IMR-90 (cell line): Measurements from ENCODE around the gene ZGLP1. TPM values are rescaled to one million over a fixed set of nuclear protein-coding genes. Genes with fewer than 3 reads are reported as not detected.
"Not testable (repeated sequence)": the region's sequence is repeated elsewhere in the genome, so short reads cannot be mapped to it uniquely, and the experiment has no call there.

Experiments
- ATAC-seq: fragments of 200-7000 bp; cut with Tn5 transposase; 2 replicates; pipeline ENCODE4 v1.9.1; 2020; ENCODE audit warnings: low read depth, mild to moderate bottlenecking, moderate library complexity
- BruUV-seq: library from RNA; stranded (reverse); fragments of 400-500 nt; replicated peaks from 2 replicates; lab custom pipeline; 2021; lab: Mats Ljungman, UMichigan
- CTCF ChIA-PET: fragments of 300-600 bp; formaldehyde crosslinking; extraction: SDS; loops from one replicate; lab custom pipeline; 2021; ENCODE audit warnings: antibody characterized with exemption; lab: Yijun Ruan, JAX
- POLR2A ChIA-PET: fragments of 300-600 bp; sonication (Branson Sonifier 250); formaldehyde crosslinking; loops from one replicate; lab custom pipeline; 2022; ENCODE audit warnings: antibody characterized with exemption; ENCODE audit not compliant: unreplicated experiment; lab: Charles Lee
- DNase-seq: peaks from one replicate; pipeline ENCODE4 v3.0.0; 2013
- H2AFZ ChIP-seq: replicated peaks from 2 replicates; pipeline ENCODE3; 2013; ENCODE audit warnings: low read length, mild to moderate bottlenecking; ENCODE audit not compliant: poor library complexity
- H2AK5ac ChIP-seq: 2 replicates; pipeline ENCODE4 v1.6.1; 2013; ENCODE audit warnings: low read depth, low read length, inconsistent platforms
- H2AK9ac ChIP-seq: replicated peaks from 2 replicates; pipeline ENCODE3; 2013; ENCODE audit warnings: mild to moderate bottlenecking, low read depth, low read length, moderate library complexity; ENCODE audit not compliant: poor library complexity
- H2BK120ac ChIP-seq: 2 replicates; pipeline ENCODE4 v1.6.1; 2013; ENCODE audit warnings: low read depth, low read length, inconsistent platforms
- H2BK15ac ChIP-seq: 3 replicates; pipeline ENCODE4 v1.6.1; 2013; ENCODE audit warnings: low read depth, low read length, inconsistent platforms
- H2BK20ac ChIP-seq: 2 replicates; pipeline ENCODE4 v1.6.1; 2013; ENCODE audit warnings: low read depth, mild to moderate bottlenecking, inconsistent platforms, low read length, moderate library complexity
- H2BK5ac ChIP-seq: 2 replicates; pipeline ENCODE4 v1.6.1; 2013; ENCODE audit warnings: mild to moderate bottlenecking, low read depth, low read length, inconsistent platforms; ENCODE audit not compliant: poor library complexity, severe bottlenecking
- H3K14ac ChIP-seq: replicated peaks from 2 replicates; pipeline ENCODE4 v1.6.1; 2013; ENCODE audit warnings: low read depth, low read length, inconsistent platforms
- H3K18ac ChIP-seq: 2 replicates; pipeline ENCODE4 v1.6.1; 2013; ENCODE audit warnings: low read depth, low read length, control low read depth
- H3K23ac ChIP-seq: 2 replicates; pipeline ENCODE4 v1.6.1; 2013; ENCODE audit warnings: low read depth, low read length, inconsistent platforms
- H3K27ac ChIP-seq: 2 replicates; pipeline ENCODE4 v1.5.1; 2013; ENCODE audit warnings: mild to moderate bottlenecking, control low read depth, low read length; ENCODE audit not compliant: insufficient read depth
- H3K27me3 ChIP-seq: 2 replicates; pipeline ENCODE4 v1.6.1; 2013; ENCODE audit warnings: low read length; ENCODE audit not compliant: control insufficient read depth, insufficient read depth
- H3K36me3 ChIP-seq: 2 replicates; pipeline ENCODE4 v1.6.1; 2013; ENCODE audit warnings: low read length, mixed read lengths; ENCODE audit not compliant: control insufficient read depth, insufficient read depth
- H3K4ac ChIP-seq: 2 replicates; pipeline ENCODE4 v1.6.1; 2013; ENCODE audit warnings: low read depth, low read length, inconsistent platforms
- H3K4me1 ChIP-seq: 2 replicates; pipeline ENCODE4 v1.6.1; 2013; ENCODE audit warnings: low read length, mixed read lengths; ENCODE audit not compliant: control insufficient read depth, insufficient read depth
- H3K4me2 ChIP-seq: 2 replicates; pipeline ENCODE4 v1.6.1; 2013; ENCODE audit warnings: low read depth, mild to moderate bottlenecking, control low read depth, low read length, moderate library complexity
- H3K4me3 ChIP-seq: 2 replicates; pipeline ENCODE4 v1.5.1; 2013; ENCODE audit warnings: low read depth, mild to moderate bottlenecking, control low read depth, low read length, moderate library complexity; ENCODE audit not compliant: insufficient read depth
- H3K56ac ChIP-seq: 2 replicates; pipeline ENCODE4 v1.6.1; 2013; ENCODE audit warnings: low read length, inconsistent platforms; ENCODE audit not compliant: insufficient read depth; ENCODE audit errors: extremely low read depth
- H3K79me1 ChIP-seq, 2 experiments: 2 replicates each; pipeline ENCODE4 v1.6.1; 2013; ENCODE audit warnings: low read length in 2 of 2, inconsistent platforms in 1 of 2, low read depth in 1 of 2
- H3K9ac ChIP-seq: 2 replicates; pipeline ENCODE4 v1.6.1; 2013; ENCODE audit warnings: low read depth, low read length, control low read depth
- H3K9me1 ChIP-seq: 2 replicates; pipeline ENCODE4 v1.6.1; 2013; ENCODE audit warnings: low read length, inconsistent platforms; ENCODE audit not compliant: insufficient read depth
- H3K9me3 ChIP-seq: 2 replicates; pipeline ENCODE4 v1.6.1; 2013; ENCODE audit warnings: low read length; ENCODE audit not compliant: control insufficient read depth, insufficient read depth
- H4K20me1 ChIP-seq: 2 replicates; pipeline ENCODE4 v1.6.1; 2013; ENCODE audit warnings: low read length, inconsistent platforms; ENCODE audit not compliant: insufficient read depth
- H4K5ac ChIP-seq: 2 replicates; pipeline ENCODE4 v1.6.1; 2013; ENCODE audit warnings: mild to moderate bottlenecking, low read depth, low read length, control low read depth
- H4K8ac ChIP-seq, 2 experiments: 2 replicates each; pipeline ENCODE4 v1.6.1; 2013; ENCODE audit warnings: low read depth in 2 of 2, low read length in 2 of 2, control low read depth in 1 of 2, inconsistent platforms in 1 of 2
- H4K91ac ChIP-seq: 2 replicates; pipeline ENCODE4 v1.6.1; 2013; ENCODE audit warnings: low read depth, low read length, inconsistent platforms; ENCODE audit not compliant: insufficient read depth
- BHLHE40 ChIP-seq: fragments of 150-350 bp; IDR thresholded peaks from 2 replicates; pipeline ENCODE4 v1.6.1; 2016; ENCODE audit warnings: mild to moderate bottlenecking, low read depth, low read length
- MXI1 ChIP-seq: IDR thresholded peaks from 2 replicates; pipeline ENCODE4 v1.6.1; 2012; ENCODE audit warnings: low read depth, mild to moderate bottlenecking, low read length, moderate library complexity, borderline replicate concordance
- RCOR1 ChIP-seq: IDR thresholded peaks from 2 replicates; pipeline ENCODE4 v1.6.1; 2012; ENCODE audit warnings: mild to moderate bottlenecking, low read length, improper control_type of control experiment; ENCODE audit not compliant: insufficient replicate concordance
- whole genome bisulfite sequencing, 2 experiments: methylation state at CpG; one replicate each; pipeline versions ENCODE4 v1.1.5 to v1.1.7; 2013; ENCODE audit warnings: missing lambda C conversion rate in 2 of 2; ENCODE audit not compliant: insufficient read length in 1 of 2; ENCODE audit errors: extremely low coverage in 2 of 2; 5-methylcytosine and 5-hydroxymethylcytosine counted together
- dilution Hi-C: fragments of 300-500 bp; cut with HindIII; formaldehyde crosslinking; loops from one replicate; pipeline ENCODE4 v1.14.3; 2018; ENCODE audit warnings: low sequenced_read_pairs; ENCODE audit not compliant: unreplicated experiment
- in situ Hi-C: fragments of 300-500 bp; cut with MboI; formaldehyde crosslinking; loops from 3 replicates; pipeline ENCODE4 v1.14.3; 2019; ENCODE audit warnings: low sequenced_read_pairs, inconsistent platforms, mixed read lengths
- intact Hi-C: fragments of 100-400 bp; cut with micrococcal nuclease; formaldehyde crosslinking; loops from 2 replicates; pipeline ENCODE4 v1.10.0; 2022
- polyA plus RNA-seq, 3 experiments: library from polyadenylated mRNA; depleted of rRNA; stranded (reverse); fragments of >200 nt; gene quantifications; 2 replicates each; pipeline ENCODE4 v1.2.3, GENCODE V29; 2012; ENCODE audit warnings: low replicate concordance in 1 of 3
- total RNA-seq: library from RNA; depleted of rRNA; stranded (reverse); fragments of >200 nt; gene quantifications from 2 replicates; pipeline ENCODE4 v1.2.3, GENCODE V29; 2012
- TF ChIP-seq, protein P1 (sequence below): fragments of 150-350 bp; IDR thresholded peaks from 2 replicates; pipeline ENCODE4 v1.6.1; 2016; ENCODE audit warnings: low read depth, mild to moderate bottlenecking, low read length, moderate library complexity, borderline replicate concordance

ZGLP1 gene
- total and polyA plus RNA-seq, 2 of the 4 experiments (the other 2 are of a cell fraction): 0.54 to 3.1 TPM

DNA sequence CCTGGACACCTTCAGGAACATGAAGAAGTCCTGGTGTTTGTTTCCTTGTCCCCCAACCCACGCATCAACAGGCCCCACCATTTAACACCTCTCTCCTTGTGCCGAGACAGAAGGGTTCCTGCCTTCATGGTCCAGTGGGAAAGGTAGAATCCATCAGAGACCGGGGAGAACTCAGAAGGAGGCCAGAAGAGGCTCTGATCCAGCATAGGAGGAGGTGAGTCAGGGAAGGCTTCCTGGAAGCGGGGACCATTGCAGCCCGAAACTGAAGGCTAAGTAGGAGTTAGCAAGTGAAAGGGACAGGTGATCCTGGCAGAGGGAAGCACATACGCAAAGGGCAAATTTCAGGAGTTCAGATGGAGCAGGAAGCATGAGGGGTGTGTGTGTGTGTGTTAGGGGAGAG, 29.3 kb upstream of the ZGLP1 start:
- in situ Hi-C loops: no loop called here
- CTCF ChIA-PET: no interaction called here

DNA sequence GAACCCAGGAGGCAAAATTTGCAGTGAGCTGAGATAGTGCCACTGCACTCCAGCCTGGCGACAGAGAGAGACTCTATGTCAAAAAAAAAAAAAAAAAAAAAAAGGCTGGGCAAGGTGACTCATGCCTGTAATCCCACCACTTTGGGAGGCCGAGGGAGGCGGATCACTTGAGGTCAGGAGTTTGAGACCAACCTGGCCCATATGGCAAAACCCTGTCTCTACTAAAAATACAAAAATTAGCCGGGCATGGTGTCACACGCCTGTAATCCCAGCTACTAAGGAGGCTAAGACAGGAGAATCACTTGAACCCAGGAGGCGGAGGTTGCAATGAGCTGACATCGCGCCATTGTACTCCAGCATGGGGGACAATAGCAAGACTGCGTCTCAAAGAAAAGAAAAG, 27.1 kb upstream of the ZGLP1 start:
- CTCF ChIA-PET, H3K23ac ChIP-seq, H3K56ac ChIP-seq, H3K18ac ChIP-seq, H2AK9ac ChIP-seq, H3K4me1 ChIP-seq, H3K9me3 ChIP-seq, H2AFZ ChIP-seq, H3K9ac ChIP-seq, H3K9me1 ChIP-seq, H2AK5ac ChIP-seq, ATAC-seq, H2BK5ac ChIP-seq, H4K91ac ChIP-seq, H3K4me2 ChIP-seq, H2BK15ac ChIP-seq, H4K8ac ChIP-seq, H4K5ac ChIP-seq, BruUV-seq, H3K14ac ChIP-seq, intact Hi-C loops, H3K36me3 ChIP-seq, H3K27ac ChIP-seq, H3K4me3 ChIP-seq, DNase-seq, in situ Hi-C loops, H2BK20ac ChIP-seq, H3K27me3 ChIP-seq, H3K4ac ChIP-seq, dilution Hi-C loops, H2BK120ac ChIP-seq: not testable (repeated sequence)
- POLR2A ChIA-PET: interaction anchor here (0.6 kb wide), 1 partner anchor 30 kb away, joined by 7 read pairs; no protein-coding TSS in a partner anchor
- WGBS, 2 experiments: 88% methylated on average over 4 of the region's 9 CpGs; no CpG with 5 or more reads in 1 of the 2 experiments
- Histone ChIP-seq H4K20me1 (peaks cover 14% of the 10 kb centered on the region), H3K79me1 (peaks cover 5 to 24% of the 10 kb centered on the region in 2 experiments)

More for the DNA sequence above, 29.3 kb upstream of the ZGLP1 start:
- intact Hi-C loops: no loop called here
- Histone ChIP-seq H3K56ac (no peak overlapping the region), H3K79me1 (peaks cover 0 to 8% of the 10 kb centered on the region in 2 experiments; a peak in 3 of 4 replicates), H3K14ac (no peak overlapping the region), H2AK5ac (no peak overlapping the region), H2BK15ac (no peak overlapping the region), H3K4me1 (no peaks in the 10 kb centered on the region), H3K4me3 (no peak overlapping the region), H3K9ac (no peak overlapping the region), H3K9me3 (no peaks in the 10 kb centered on the region), H2BK5ac (no peak overlapping the region), H3K4ac (no peak overlapping the region), H4K91ac (no peak overlapping the region), H3K27me3 (no peaks in the 10 kb centered on the region), H2BK20ac (no peak overlapping the region), H3K18ac (no peak overlapping the region), H2BK120ac (no peak overlapping the region), H4K8ac (no peak overlapping the region), H3K23ac (no peak overlapping the region), H3K27ac (no peak overlapping the region), H2AK9ac (peak overlapping the region; percentile 78), H3K4me2 (no peak overlapping the region), H4K20me1 (no peaks in the 10 kb centered on the region), H2AFZ (peak overlapping the region; percentile 62), H3K36me3 (no peaks in the 10 kb centered on the region), H4K5ac (no peak overlapping the region), H3K9me1 (no peaks in the 10 kb centered on the region)
- BruUV-seq: no TSS peak
- POLR2A ChIA-PET: no interaction called here
- 92% methylated on average over 2 of the region's 6 CpGs; no CpG with 5 or more reads in 1 of the 2 experiments for WGBS, 2 experiments
- TF ChIP-seq RCOR1 (no peak), MXI1 (no peak), BHLHE40 (no peak)
- TF ChIP-seq, protein P1, sequence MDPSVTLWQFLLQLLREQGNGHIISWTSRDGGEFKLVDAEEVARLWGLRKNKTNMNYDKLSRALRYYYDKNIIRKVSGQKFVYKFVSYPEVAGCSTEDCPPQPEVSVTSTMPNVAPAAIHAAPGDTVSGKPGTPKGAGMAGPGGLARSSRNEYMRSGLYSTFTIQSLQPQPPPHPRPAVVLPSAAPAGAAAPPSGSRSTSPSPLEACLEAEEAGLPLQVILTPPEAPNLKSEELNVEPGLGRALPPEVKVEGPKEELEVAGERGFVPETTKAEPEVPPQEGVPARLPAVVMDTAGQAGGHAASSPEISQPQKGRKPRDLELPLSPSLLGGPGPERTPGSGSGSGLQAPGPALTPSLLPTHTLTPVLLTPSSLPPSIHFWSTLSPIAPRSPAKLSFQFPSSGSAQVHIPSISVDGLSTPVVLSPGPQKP: no peak
- no peak for DNase-seq
- dilution Hi-C loops: no loop called here
- ATAC-seq: no peak
